RWPE1 (cell line): ENCODE measurements around the gene EPB41L4A.
"Not testable (repeated sequence)": the region's sequence is repeated elsewhere in the genome, so short reads cannot be mapped to it uniquely, and the experiment has no call there.

Experiments
- CTCF ChIA-PET: fragments of 350-600 bp; sonication (Branson Sonifier 250); formaldehyde crosslinking; extraction: SDS; loops from one replicate; lab custom pipeline; 2021; lab: Yijun Ruan, JAX
- POLR2A ChIA-PET: fragments of 400-600 bp; formaldehyde crosslinking; extraction: SDS; loops from one replicate; lab custom pipeline; 2020; ENCODE audit warnings: antibody characterized with exemption; ENCODE audit not compliant: low non-redundant PET; lab: Yijun Ruan, JAX
- DNase-seq: peaks from one replicate; pipeline ENCODE4 v3.0.0; 2012; ENCODE audit warnings: low spot score
- H3K27ac ChIP-seq: fragments of 450-650 bp; 2 replicates; pipeline ENCODE4 v1.5.1; 2017
- CTCF ChIP-seq: fragments of 450-650 bp; conservative IDR thresholded peaks from 2 replicates; pipeline ENCODE4 v1.5.1; 2017; ENCODE audit warnings: low read depth, mild to moderate bottlenecking

EPB41L4A gene

DNA sequence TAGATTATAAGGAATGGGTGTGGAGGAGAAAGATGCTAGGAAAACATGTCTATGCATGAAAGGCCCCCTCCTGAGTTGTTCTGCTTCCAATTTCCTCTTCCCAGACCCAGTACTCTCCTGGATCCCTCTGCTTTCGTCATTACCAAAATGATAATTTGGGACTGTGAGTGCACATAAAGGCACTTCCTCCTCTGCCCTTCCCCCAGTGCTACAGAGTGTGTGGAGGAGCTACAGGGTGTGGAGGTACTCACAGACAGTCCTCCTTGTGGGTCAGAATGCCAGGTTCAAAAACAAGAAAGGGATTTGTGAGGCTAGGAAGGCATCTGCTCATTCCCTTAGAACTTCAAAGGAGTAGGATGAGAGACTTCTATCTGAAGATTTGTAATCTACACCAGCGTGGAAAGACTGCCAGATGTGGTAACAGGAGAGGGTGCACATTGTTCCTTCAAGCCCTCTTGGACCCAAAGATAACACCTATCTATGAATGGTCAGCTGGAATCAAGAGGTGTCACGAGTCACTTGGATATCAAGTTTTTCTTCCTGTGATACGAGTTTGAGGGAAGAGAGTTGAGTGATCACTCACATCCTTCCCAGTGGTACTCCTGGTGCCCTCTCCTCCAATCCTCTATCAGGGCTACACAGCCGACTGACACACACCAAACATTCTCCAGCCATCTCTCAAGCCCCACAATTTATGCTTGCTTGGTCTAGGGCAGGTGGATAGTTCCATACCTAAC lies 201.1 kb downstream of the EPB41L4A start:
- ChIA-PET POLR2A (no interaction called here), CTCF (interaction anchor here (0.6 to 1.5 kb wide), 4 partner anchors 46 to 206 kb away, joined by 3 to 4 read pairs (median 4); no protein-coding TSS in a partner anchor)
- H3K27ac ChIP-seq = peak overlapping the region; percentile 44; the same call in 1 of the 2 replicates
- DNase-seq = no peak
- TF ChIP-seq CTCF = no peak

DNA sequence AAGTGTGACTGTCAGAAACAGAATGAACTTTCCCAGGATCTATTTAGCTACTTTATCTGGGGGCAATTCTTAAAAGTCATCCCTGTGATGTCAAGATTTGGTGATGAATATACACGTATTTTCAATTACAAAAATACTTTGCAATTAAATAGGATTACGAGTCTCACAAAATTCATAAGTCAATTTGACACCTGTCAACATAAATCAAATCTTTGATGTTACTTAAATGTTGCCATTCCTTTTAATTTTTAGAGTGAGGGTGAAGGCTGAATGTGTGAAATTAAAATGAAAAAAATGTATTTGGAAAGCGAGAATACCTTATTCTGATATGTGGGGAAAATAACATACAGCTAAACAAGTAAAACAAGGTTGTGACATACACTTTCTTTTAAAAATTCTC lies 202.9 kb downstream of the EPB41L4A start:
- no peak overlapping the region for H3K27ac ChIP-seq
- POLR2A ChIA-PET = no interaction called here
- CTCF ChIA-PET = interaction anchor here (0.6 to 0.8 kb wide), 4 partner anchors 29 to 1295 kb away, joined by 3 to 6 read pairs (median 5); partner anchors contain the start of gene EPB41L4A
- DNase-seq = no peak
- TF ChIP-seq CTCF = no peak

- peak; percentile 88 for TF ChIP-seq CTCF
- H3K27ac ChIP-seq = no peak overlapping the region
- POLR2A ChIA-PET = no interaction called here
- peak; percentile 30 for DNase-seq
- CTCF ChIA-PET = interaction anchor here (0.5 to 2.9 kb wide), 5 partner anchors 20 to 264 kb away, joined by 3 to 30 read pairs (median 4); partner anchors contain the start of gene EPB41L4A
These were observed 208.6 kb downstream of the EPB41L4A start for GRCh38 chr5:112210430-112211005.

DNA sequence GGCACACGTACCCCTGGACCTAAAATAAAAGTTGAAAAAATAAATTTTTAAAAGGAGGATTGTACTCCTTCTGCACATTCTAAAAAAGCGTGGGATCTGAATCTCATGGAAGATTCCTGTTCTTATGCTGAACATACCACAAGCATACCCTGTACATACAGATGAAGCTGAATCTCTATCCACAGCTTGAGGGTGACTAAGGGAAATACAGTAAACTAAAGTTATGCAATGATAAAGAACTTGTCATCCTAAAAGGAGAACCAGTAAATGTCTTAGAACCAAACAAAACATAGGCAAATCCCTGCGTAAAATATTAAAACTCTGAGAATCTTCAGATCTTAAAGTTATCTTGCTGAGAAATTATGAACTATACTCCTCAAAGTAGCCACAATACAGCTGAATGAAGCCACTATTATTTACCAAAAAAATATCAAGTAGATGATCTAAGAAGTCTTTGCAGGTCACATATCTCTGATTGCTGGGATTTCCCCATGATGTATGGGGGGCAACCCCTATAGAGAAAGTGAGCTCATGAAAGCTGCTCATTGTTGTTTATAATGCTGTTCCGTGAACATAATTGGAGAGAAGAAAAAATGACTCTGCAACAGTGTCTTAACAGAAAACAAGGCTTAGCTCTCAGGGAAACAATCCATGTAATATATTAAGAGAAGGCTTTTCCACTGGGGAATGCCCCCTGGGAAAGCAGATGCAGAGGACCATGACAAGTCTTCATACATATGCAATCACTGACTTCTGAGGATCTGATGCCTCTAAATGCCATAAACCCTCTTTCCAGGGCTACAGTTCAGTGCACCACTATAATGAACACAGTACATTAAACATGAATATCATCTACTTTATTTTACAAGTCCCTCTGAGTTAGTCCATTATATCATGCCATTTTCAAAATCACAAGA lies 210.1 kb downstream of the EPB41L4A start:
- ChIA-PET POLR2A (no interaction called here), CTCF (interaction anchor here (0.7 to 1.0 kb wide), 3 partner anchors 22 to 212 kb away, joined by 3 read pairs; no protein-coding TSS in a partner anchor)
- TF ChIP-seq CTCF = no peak
- no peak overlapping the region for H3K27ac ChIP-seq
- DNase-seq = no peak

DNA sequence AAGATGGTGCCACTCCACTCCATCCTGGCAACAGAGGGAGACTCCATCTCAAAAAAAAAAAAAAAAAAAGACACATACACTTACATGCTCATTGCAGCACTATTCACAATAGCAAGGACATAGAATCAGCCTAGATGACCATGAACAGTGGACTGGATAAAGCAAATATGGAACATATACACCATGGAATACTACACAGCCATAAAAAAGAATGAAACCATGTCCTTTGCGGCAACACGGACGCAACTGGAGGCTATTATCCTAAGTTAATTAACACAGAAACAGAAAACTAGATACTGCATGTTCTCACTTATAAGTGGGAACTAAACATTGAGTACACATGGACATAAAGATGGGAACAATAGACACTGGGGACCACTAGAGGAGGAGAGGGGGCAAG lies 210.9 kb downstream of the EPB41L4A start:
- POLR2A ChIA-PET, DNase-seq, H3K27ac ChIP-seq: not testable (repeated sequence)
- CTCF ChIA-PET = interaction anchor here (0.9 to 1.0 kb wide), 2 partner anchors 157 to 212 kb away, joined by 3 read pairs; no protein-coding TSS in a partner anchor

- CTCF ChIA-PET = interaction anchor here (0.5 to 0.6 kb wide), 2 partner anchors 234 to 270 kb away, joined by 5 to 6 read pairs; no protein-coding TSS in a partner anchor
- no peak for DNase-seq
- TF ChIP-seq CTCF = no peak
- no peak overlapping the region for H3K27ac ChIP-seq
- POLR2A ChIA-PET = no interaction called here
These were observed 213.2 kb downstream of the EPB41L4A start for GRCh38 chr5:112205846-112206245.
